GM12874 (cell line): Measurements from ENCODE around the gene TCERG1.
A peak's percentile ranks its signal among the peaks of the same experiment; 100 is the strongest.

Experiments used
- TF ChIP-seq, protein P1 (sequence below): IDR thresholded peaks from 2 replicates; pipeline ENCODE4 v1.5.1; 2011; ENCODE audit warnings: low read depth, mild to moderate bottlenecking, control low read depth, low read length, moderate library complexity; ENCODE audit not compliant: insufficient read depth

Gene TCERG1

DNA sequence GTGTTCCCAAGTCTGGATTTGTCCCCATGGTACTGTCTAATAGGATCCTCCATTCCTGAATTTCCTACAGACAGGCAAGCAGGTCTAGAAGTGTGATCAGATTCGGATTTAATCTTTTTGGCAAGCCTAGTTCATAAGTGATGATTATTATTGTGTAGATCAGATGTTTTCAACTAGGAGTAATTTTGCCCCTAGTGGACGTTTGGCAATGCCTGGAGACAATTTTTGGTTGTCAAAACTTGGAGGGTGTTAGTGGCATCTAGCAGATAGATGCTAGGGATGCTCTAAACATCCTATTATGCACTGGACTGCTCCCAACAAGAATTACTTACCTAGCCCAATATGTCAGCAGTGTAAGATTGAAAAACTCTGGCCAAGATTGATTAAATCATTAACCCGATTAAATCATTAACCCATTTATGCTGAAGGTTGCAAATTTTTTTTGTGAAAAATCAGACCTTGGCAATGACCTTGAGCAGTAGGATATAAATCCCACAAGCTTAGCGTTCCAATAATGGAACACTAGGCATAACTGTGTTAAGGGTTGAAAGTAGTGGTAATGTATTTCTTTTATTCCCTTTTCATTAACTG, 28.2 kb downstream of the TCERG1 start:
- TF ChIP-seq, protein P1, sequence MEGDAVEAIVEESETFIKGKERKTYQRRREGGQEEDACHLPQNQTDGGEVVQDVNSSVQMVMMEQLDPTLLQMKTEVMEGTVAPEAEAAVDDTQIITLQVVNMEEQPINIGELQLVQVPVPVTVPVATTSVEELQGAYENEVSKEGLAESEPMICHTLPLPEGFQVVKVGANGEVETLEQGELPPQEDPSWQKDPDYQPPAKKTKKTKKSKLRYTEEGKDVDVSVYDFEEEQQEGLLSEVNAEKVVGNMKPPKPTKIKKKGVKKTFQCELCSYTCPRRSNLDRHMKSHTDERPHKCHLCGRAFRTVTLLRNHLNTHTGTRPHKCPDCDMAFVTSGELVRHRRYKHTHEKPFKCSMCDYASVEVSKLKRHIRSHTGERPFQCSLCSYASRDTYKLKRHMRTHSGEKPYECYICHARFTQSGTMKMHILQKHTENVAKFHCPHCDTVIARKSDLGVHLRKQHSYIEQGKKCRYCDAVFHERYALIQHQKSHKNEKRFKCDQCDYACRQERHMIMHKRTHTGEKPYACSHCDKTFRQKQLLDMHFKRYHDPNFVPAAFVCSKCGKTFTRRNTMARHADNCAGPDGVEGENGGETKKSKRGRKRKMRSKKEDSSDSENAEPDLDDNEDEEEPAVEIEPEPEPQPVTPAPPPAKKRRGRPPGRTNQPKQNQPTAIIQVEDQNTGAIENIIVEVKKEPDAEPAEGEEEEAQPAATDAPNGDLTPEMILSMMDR: peak; percentile 27; the same call in 1 of the 2 replicates

DNA sequence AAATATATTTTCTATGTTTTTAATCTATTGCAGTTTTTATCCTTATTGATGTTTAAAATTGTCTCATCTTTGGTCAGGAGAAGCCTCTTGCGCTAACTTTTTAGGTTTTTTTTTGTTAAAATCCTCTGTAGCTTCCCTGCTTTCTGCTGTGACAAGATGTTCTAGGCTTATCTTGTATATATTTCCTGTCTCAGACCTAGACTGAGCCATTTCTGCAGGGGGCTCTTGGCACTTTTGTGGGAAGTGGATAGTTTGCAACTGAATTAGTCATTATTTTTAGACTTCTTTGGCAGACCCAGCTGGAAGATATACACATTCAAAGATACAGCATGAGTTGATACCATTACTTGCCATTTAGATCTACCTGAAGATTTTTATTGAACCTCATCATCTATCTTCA, 28.8 kb downstream of the TCERG1 start:
- TF ChIP-seq, protein P1: no peak

DNA sequence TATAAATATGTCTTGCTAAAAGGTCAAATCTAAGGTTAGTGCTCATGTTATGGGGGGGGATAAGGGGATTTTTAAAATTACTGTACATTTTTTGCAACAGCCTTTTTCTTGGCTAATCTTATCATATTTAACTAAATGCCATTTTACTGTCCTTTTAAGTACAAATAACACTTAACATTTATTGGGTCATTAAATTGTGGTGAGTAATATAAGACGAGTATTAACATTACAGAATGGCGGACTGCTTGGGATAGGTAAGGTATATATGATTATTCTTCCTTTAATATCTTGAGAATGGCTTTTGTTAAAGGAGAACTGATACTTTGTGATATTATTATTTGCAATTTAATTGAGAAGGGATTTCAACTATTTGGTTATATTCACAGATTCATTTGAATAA, 35.6 kb downstream of the TCERG1 start:
- TF ChIP-seq, protein P1: no peak

DNA sequence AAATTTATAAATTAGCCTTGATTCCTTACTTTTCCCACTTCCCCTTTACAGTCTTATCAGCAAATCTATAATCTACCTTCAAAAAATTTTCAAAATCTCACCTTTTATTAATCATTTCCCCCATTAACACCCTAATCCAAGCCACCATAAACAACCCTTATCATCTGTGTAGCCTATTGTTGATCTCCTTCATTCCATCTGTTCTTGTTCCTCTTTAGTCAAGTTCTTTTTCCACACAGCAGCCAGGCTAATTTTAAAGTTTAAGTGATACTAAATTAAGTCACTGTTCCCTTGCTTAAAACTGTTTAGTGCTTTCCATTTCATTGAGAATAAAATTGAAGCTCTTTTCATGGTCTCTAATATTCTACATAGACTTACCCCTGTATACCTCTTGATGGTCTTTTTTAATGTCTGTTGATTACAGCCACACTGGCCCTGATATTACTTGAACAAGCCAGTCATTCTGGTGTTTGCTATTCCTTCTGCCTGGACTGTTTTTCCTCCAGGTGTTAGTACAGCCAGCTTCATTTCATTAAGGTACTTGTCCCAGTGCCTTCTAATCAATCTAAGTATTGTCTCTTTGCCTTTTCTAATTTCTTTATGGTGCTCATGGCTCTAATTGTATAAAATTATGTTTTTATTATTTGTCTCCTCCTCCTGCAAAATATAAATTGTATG, 37.7 kb downstream of the TCERG1 start:
- TF ChIP-seq, protein P1: no peak

DNA sequence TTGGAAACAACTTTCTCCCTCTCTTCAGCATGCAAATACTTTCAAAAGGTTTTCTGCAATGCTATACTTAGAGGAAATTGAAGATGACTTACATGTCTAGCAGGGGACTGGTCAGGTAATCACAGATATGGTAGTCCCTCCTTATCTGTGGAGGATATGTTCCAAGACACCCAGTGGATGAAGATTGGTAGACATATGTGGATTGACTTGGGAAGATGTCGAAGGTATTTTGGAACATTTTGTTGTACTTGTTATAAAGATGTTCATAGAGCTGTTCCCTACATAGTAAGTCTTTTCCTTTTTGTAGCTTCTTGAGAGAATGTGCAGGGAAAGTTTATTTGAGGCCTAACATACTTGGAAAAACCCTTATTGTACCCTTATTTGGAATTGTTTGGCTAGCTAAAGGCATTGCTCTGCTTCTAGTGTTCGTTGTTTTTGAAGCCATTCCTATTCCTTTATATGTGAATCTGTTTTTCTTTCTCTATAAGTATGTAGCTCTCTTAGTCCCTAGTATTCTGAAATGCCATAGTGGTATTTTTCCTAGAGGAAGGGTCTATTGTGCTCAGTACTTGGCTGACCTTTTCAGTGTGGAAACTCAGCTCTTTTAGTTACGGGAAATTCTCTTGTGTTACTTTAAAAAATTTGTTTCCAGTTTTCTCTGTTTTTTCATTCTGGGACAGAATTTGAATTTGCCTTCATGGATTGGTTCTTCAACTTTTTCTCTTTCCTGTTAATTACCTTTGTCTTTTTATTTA, 43.1 kb downstream of the TCERG1 start:
- TF ChIP-seq, protein P1: no peak

DNA sequence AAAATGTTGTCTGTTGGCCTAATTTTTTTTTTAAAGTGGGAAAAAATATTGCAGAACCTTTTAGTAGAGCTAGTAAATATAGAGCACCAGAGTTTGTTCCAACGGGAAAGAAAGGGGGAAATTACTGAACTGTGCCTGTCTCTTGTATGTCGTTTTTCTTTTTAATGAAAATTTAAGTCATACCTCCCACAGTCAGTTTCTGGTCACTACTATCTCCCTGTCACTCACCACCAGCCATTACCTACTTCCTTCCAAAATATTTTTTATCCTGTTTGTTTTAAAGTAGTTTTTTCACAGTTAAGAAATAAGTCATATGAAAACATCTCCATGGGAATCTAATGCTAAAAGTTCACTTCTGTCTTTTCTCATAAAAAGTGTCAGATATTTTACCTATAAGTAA, 47.5 kb downstream of the TCERG1 start:
- TF ChIP-seq, protein P1: no peak

DNA sequence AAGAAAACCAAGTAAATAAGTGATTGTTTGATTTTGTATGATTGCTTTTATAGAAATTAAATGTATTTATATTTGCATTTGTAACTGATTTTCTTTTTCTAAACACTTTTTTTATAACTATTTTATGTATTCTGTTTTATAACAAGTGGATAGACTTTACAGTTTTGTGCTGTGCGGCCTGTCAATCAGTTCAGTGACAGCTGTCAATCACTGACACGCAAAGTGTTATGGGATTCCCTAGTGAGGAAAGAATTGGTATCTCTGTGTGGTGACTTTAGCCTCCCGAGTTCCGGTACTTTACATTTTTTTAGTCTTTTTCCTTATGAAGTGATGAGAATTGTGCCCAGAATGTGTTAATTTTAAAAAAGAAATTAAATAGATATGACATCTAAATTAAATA, 52.5 kb downstream of the TCERG1 start:
- TF ChIP-seq, protein P1: no peak
